ENCODE data around the gene SLC4A5.
"Not testable (repeated sequence)": the region's sequence is repeated elsewhere in the genome, so short reads cannot be mapped to it uniquely, and the experiment has no call there.

Gene SLC4A5

GRCh38 chr2:74198461-74199274, 144.5 kb downstream of the SLC4A5 start, which contains the start of gene MTHFD2:
TSS of gene MTHFD2 (plus strand) at chr2:74198615. CDS start at chr2:74198642, 27 bp downstream.
- peak; percentile 88 for DNase-seq (ENCODE audit: low read depth)

- no peak for DNase-seq (ENCODE audit: low read depth)
Measured at GRCh38 chr2:74198023-74198460, 145.2 kb downstream of the SLC4A5 start.

- DNase-seq (ENCODE audit: low read depth) = no peak
Measured at GRCh38 chr2:74197049-74197448, 146.2 kb downstream of the SLC4A5 start.

- DNase-seq (ENCODE audit: low read depth) = no peak
Measured at GRCh38 chr2:74194799-74195198, 148.4 kb downstream of the SLC4A5 start.

GRCh38 chr2:74191596-74192380, 151.4 kb downstream of the SLC4A5 start:
- no peak for DNase-seq (ENCODE audit: low read depth)

GRCh38 chr2:74188696-74189095, 154.5 kb downstream of the SLC4A5 start:
- no peak for DNase-seq (ENCODE audit: low read depth)

- DNase-seq (ENCODE audit: low read depth) = no peak
Measured at GRCh38 chr2:74188018-74188601, 155.1 kb downstream of the SLC4A5 start.

GRCh38 chr2:74186706-74187105, 156.5 kb downstream of the SLC4A5 start:
- not testable (repeated sequence) for DNase-seq (ENCODE audit: low read depth)

GRCh38 chr2:74186038-74186437, 157.2 kb downstream of the SLC4A5 start:
- DNase-seq (ENCODE audit: low read depth) = no peak

GRCh38 chr2:74183878-74184277, 159.3 kb downstream of the SLC4A5 start:
- no peak for DNase-seq (ENCODE audit: low read depth)

- no peak for DNase-seq (ENCODE audit: low read depth)
Measured at GRCh38 chr2:74181739-74182138, 161.5 kb downstream of the SLC4A5 start.

- no peak for DNase-seq (ENCODE audit: low read depth)
Measured at GRCh38 chr2:74179063-74179865, 164.0 kb downstream of the SLC4A5 start.

- DNase-seq (ENCODE audit: low read depth) = peak; percentile 98
Measured at GRCh38 chr2:74178211-74179062, 164.8 kb downstream of the SLC4A5 start, which contains the start of gene MOB1A. TSS of gene MOB1A (minus strand) at chr2:74178879. CDS start at chr2:74178674, 205 bp downstream.

- no peak for DNase-seq (ENCODE audit: low read depth)
Measured at GRCh38 chr2:74177696-74178095, 165.5 kb downstream of the SLC4A5 start.

GRCh38 chr2:74174909-74175308, 168.3 kb downstream of the SLC4A5 start:
- no peak for DNase-seq (ENCODE audit: low read depth)

- no peak for DNase-seq (ENCODE audit: low read depth)
Measured at GRCh38 chr2:74168739-74169138, 174.5 kb downstream of the SLC4A5 start.

Measured in activated T-cell treated with anti-CD3 and anti-CD28 coated beads for 24 hours (primary cell).